MCF 10A (cell line): ENCODE results near the gene CYTH2. TPM values are rescaled to one million over a fixed set of nuclear protein-coding genes. Genes with fewer than 3 reads are reported as not detected.

Source experiments
- BruUV-seq: library from RNA; stranded (reverse); fragments of 400-500 nt; replicated peaks from 2 replicates; lab custom pipeline; 2021; lab: Mats Ljungman, UMichigan
- CTCF ChIA-PET: fragments of 300-600 bp; sonication (Branson Sonifier 250); formaldehyde crosslinking; extraction: SDS; loops from one replicate; lab custom pipeline; 2021; ENCODE audit warnings: antibody characterized with exemption, inconsistent platforms; lab: Yijun Ruan, JAX
- POLR2A ChIA-PET: fragments of 300-600, 350-650 bp; sonication (Branson Sonifier 250); formaldehyde crosslinking; extraction: SDS; loops from one replicate; lab custom pipeline; 2020; ENCODE audit warnings: antibody characterized with exemption, inconsistent platforms; lab: Yijun Ruan, JAX
- DNase-seq: peaks from one replicate; pipeline ENCODE4 v3.0.0-alpha.2; 2018; ENCODE audit not compliant: unreplicated experiment
- H3K27ac Mint-ChIP-seq: one replicate; pipeline ENCODE4 v1.8.0; 2022; ENCODE audit warnings: mild to moderate bottlenecking, low read depth, mixed read lengths; ENCODE audit not compliant: unreplicated experiment
- H3K27me3 Mint-ChIP-seq: one replicate; pipeline ENCODE4 v1.8.0; 2022; ENCODE audit warnings: mixed read lengths; ENCODE audit not compliant: insufficient read depth, unreplicated experiment
- H3K36me3 Mint-ChIP-seq: one replicate; pipeline ENCODE4 v1.8.0; 2022; ENCODE audit warnings: mild to moderate bottlenecking, moderate library complexity, mixed read lengths; ENCODE audit not compliant: insufficient read depth, unreplicated experiment
- H3K4me1 Mint-ChIP-seq: one replicate; pipeline ENCODE4 v1.8.0; 2022; ENCODE audit warnings: mixed read lengths; ENCODE audit not compliant: insufficient read depth, unreplicated experiment
- H3K4me3 Mint-ChIP-seq: one replicate; pipeline ENCODE4 v1.8.0; 2022; ENCODE audit warnings: mild to moderate bottlenecking, moderate library complexity, mixed read lengths; ENCODE audit not compliant: unreplicated experiment
- H3K9me3 Mint-ChIP-seq: one replicate; pipeline ENCODE4 v1.8.0; 2022; ENCODE audit warnings: mixed read lengths; ENCODE audit not compliant: unreplicated experiment
- CTCF ChIP-seq: fragments of 200-600 bp; IDR thresholded peaks from one replicate; pipeline ENCODE4 v1.8.0; 2022; ENCODE audit warnings: antibody characterized with exemption, mild to moderate bottlenecking; ENCODE audit not compliant: unreplicated experiment
- intact Hi-C: fragments of 100-400 bp; cut with micrococcal nuclease; formaldehyde crosslinking; loops from 2 replicates; pipeline ENCODE4 v1.14.1; 2022
- total RNA-seq: library from RNA; stranded (reverse); gene quantifications from 2 replicates; pipeline ENCODE4 v1.2.3, GENCODE V29; 2022

Gene CYTH2
- total RNA-seq, 1 experiment from 2014 or later, result 70.3 TPM

GRCh38 chr19:48468772-48469288, 339 bp upstream of the CYTH2 start:
- no peaks in the 10 kb centered on the region for H3K27me3 Mint-ChIP-seq
- TF ChIP-seq CTCF, result no peak
- BruUV-seq, result no TSS peak
- peak; percentile 100 for DNase-seq
- H3K4me1 Mint-ChIP-seq, result peaks cover 12% of the 10 kb centered on the region
- POLR2A ChIA-PET, result no interaction called here
- H3K27ac Mint-ChIP-seq, result peak overlapping the region; percentile 97
- H3K9me3 Mint-ChIP-seq, result no peaks in the 10 kb centered on the region
- intact Hi-C loops, result loop anchor here (1.0 to 2.0 kb wide), 2 partner anchors 19 to 24 kb away; partner anchors contain the start of gene GRWD1
- H3K36me3 Mint-ChIP-seq, result peaks cover 46% of the 10 kb centered on the region
- CTCF ChIA-PET, result no interaction called here
- H3K4me3 Mint-ChIP-seq, result peak overlapping the region; percentile 77

- peak overlapping the region; percentile 77 for H3K4me3 Mint-ChIP-seq
- ChIA-PET POLR2A (interaction anchor here (0.5 to 1.7 kb wide), 9 partner anchors 16 to 169 kb away, joined by 3 to 22 read pairs (median 4); partner anchors contain the start of genes RPL18 and SPHK2), CTCF (interaction anchor here (0.6 to 2.4 kb wide), 5 partner anchors 17 to 204 kb away, joined by 3 to 12 read pairs (median 5); no protein-coding TSS in a partner anchor)
- BruUV-seq, result no TSS peak
- H3K36me3 Mint-ChIP-seq, result peaks cover 44% of the 10 kb centered on the region
- H3K9me3 Mint-ChIP-seq, result no peaks in the 10 kb centered on the region
- peak overlapping the region; percentile 97 for H3K27ac Mint-ChIP-seq
- intact Hi-C loops, result loop anchor here (1.0 to 2.0 kb wide), 2 partner anchors 18 to 25 kb away; partner anchors contain the start of gene GRWD1
- H3K27me3 Mint-ChIP-seq, result no peaks in the 10 kb centered on the region
- H3K4me1 Mint-ChIP-seq, result peaks cover 12% of the 10 kb centered on the region
- TF ChIP-seq CTCF, result no peak
- DNase-seq, result no peak
Measured at GRCh38 chr19:48469934-48470680, 938 bp downstream of the CYTH2 start.

GRCh38 chr19:48470856-48471255, 1.7 kb downstream of the CYTH2 start:
- peaks cover 52% of the 10 kb centered on the region for H3K36me3 Mint-ChIP-seq
- no peaks in the 10 kb centered on the region for H3K9me3 Mint-ChIP-seq
- DNase-seq, result no peak
- BruUV-seq, result no TSS peak
- intact Hi-C loops, result no loop called here
- H3K4me3 Mint-ChIP-seq, result peak overlapping the region; percentile 77
- H3K27me3 Mint-ChIP-seq, result no peaks in the 10 kb centered on the region
- POLR2A ChIA-PET, result interaction anchor here (0.9 to 1.7 kb wide), 4 partner anchors 16 to 26 kb away, joined by 4 to 22 read pairs (median 6); no protein-coding TSS in a partner anchor
- TF ChIP-seq CTCF, result no peak
- H3K27ac Mint-ChIP-seq, result no peak overlapping the region
- H3K4me1 Mint-ChIP-seq, result peaks cover 12% of the 10 kb centered on the region
- CTCF ChIA-PET, result interaction anchor here (1.3 to 2.4 kb wide), 4 partner anchors 17 to 130 kb away, joined by 3 to 12 read pairs (median 6); no protein-coding TSS in a partner anchor

GRCh38 chr19:48471836-48472235, 2.7 kb downstream of the CYTH2 start:
- Mint-ChIP-seq H3K9me3 (no peaks in the 10 kb centered on the region), H3K27me3 (no peaks in the 10 kb centered on the region), H3K36me3 (peaks cover 59% of the 10 kb centered on the region), H3K4me1 (peaks cover 6% of the 10 kb centered on the region), H3K4me3 (no peak overlapping the region), H3K27ac (no peak overlapping the region)
- POLR2A ChIA-PET, result interaction anchor here (0.9 kb wide), 1 partner anchor 15 kb away, joined by 4 read pairs; no protein-coding TSS in a partner anchor
- no TSS peak for BruUV-seq
- no peak for DNase-seq
- TF ChIP-seq CTCF, result no peak
- CTCF ChIA-PET, result interaction anchor here (1.3 kb wide), 1 partner anchor 112 kb away, joined by 4 read pairs; no protein-coding TSS in a partner anchor
- intact Hi-C loops, result no loop called here
